ENCODE results near the gene CKMT1B.
"Not testable (repeated sequence)": the region's sequence is repeated elsewhere in the genome, so short reads cannot be mapped to it uniquely, and the experiment has no call there.

- not testable (repeated sequence) for TF ChIP-seq CTCF (IDR thresholded peaks at IDR 0.05); POLR2A (IDR thresholded peaks at IDR 0.05; ENCODE audit: low read depth); POLR2AphosphoS5 (IDR thresholded peaks at IDR 0.05)
These were observed 30.0 kb upstream of the CKMT1B start for GRCh38 chr15:43563793-43564192.
